BJ (cell line): Measurements from ENCODE around the gene ADAMTS12. TPM values are rescaled to one million over a fixed set of nuclear protein-coding genes. Genes with fewer than 3 reads are reported as not detected.

ENCODE experiments used
- CTCF ChIA-PET: fragments of 350-600 bp; formaldehyde crosslinking; extraction: SDS; loops from one replicate; lab custom pipeline; 2021; ENCODE audit warnings: antibody characterized with exemption, inconsistent platforms; lab: Yijun Ruan, JAX
- POLR2A ChIA-PET: fragments of 300-600 bp; sonication (Branson Sonifier 250); formaldehyde crosslinking; extraction: SDS; loops from one replicate; lab custom pipeline; 2021; ENCODE audit warnings: antibody characterized with exemption; lab: Charles Lee
- DNase-seq: peaks from one replicate; pipeline ENCODE4 v3.0.0-alpha.2; 2011; ENCODE audit warnings: low read depth
- H3K27me3 ChIP-seq: 2 replicates; pipeline ENCODE4 v1.6.0; 2011; ENCODE audit warnings: low read length; ENCODE audit not compliant: control insufficient read depth, insufficient read depth
- H3K36me3 ChIP-seq: 2 replicates; pipeline ENCODE4 v1.5.1; 2011; ENCODE audit warnings: low read length; ENCODE audit not compliant: control insufficient read depth, insufficient read depth
- H3K4me3 ChIP-seq: 2 replicates; pipeline ENCODE4 v1.5.1; 2011; ENCODE audit warnings: low read depth, mild to moderate bottlenecking, control low read depth, low read length
- CTCF ChIP-seq: IDR thresholded peaks from 2 replicates; pipeline ENCODE4 v1.5.1; 2011; ENCODE audit warnings: low read depth, mild to moderate bottlenecking, control low read depth, inconsistent platforms, low read length, moderate library complexity; ENCODE audit not compliant: insufficient read depth
- polyA plus RNA-seq: library from polyadenylated mRNA; depleted of rRNA; stranded (reverse); fragments of >200 nt; gene quantifications from 2 replicates; pipeline ENCODE4 v1.2.3, GENCODE V29; 2011

The ADAMTS12 gene
- polyA plus RNA-seq, 1 experiment: 25.6 TPM

- TF ChIP-seq CTCF: no peak
- POLR2A ChIA-PET: no interaction called here
- CTCF ChIA-PET: no interaction called here
- Histone ChIP-seq H3K27me3 (no peaks in the 10 kb centered on the region), H3K36me3 (peaks cover 1% of the 10 kb centered on the region; the same call in 1 of the 2 replicates), H3K4me3 (no peak overlapping the region)
- DNase-seq: no peak
These were observed 152.8 kb downstream of the ADAMTS12 start for GRCh38 chr5:33738967-33739366.

GRCh38 chr5:33738097-33738496 lies 153.7 kb downstream of the ADAMTS12 start:
- POLR2A ChIA-PET: no interaction called here
- Histone ChIP-seq H3K36me3 (no peaks in the 10 kb centered on the region), H3K4me3 (no peak overlapping the region), H3K27me3 (no peaks in the 10 kb centered on the region)
- no peak for DNase-seq
- TF ChIP-seq CTCF: no peak
- CTCF ChIA-PET: no interaction called here

- H3K36me3 ChIP-seq: no peaks in the 10 kb centered on the region
- no peaks in the 10 kb centered on the region for H3K27me3 ChIP-seq
- no peak overlapping the region for H3K4me3 ChIP-seq
- ChIA-PET CTCF (no interaction called here), POLR2A (no interaction called here)
- no peak for DNase-seq
- no peak for TF ChIP-seq CTCF
These were observed 154.1 kb downstream of the ADAMTS12 start for GRCh38 chr5:33737697-33738096.

- TF ChIP-seq CTCF: no peak
- DNase-seq: no peak
- Histone ChIP-seq H3K36me3 (no peaks in the 10 kb centered on the region), H3K27me3 (no peaks in the 10 kb centered on the region), H3K4me3 (no peak overlapping the region)
- CTCF ChIA-PET: no interaction called here
- POLR2A ChIA-PET: interaction anchor here (0.6 kb wide), 1 partner anchor 616 kb away, joined by 3 read pairs; no protein-coding TSS in a partner anchor
These were observed 154.5 kb downstream of the ADAMTS12 start for GRCh38 chr5:33737284-33737683.

- H3K4me3 ChIP-seq: no peak overlapping the region
- POLR2A ChIA-PET: no interaction called here
These were observed 155.3 kb downstream of the ADAMTS12 start for GRCh38 chr5:33736510-33736909.

More at GRCh38 chr5:33736510-33736909, 155.3 kb downstream of the ADAMTS12 start:
- CTCF ChIA-PET: no interaction called here
- Histone ChIP-seq H3K36me3 (no peaks in the 10 kb centered on the region), H3K27me3 (no peaks in the 10 kb centered on the region)
- peak; percentile 80 for DNase-seq
- TF ChIP-seq CTCF: 0 out of 2 replicates have a peak, but pooled peaks have one; percentile 2
